Measurements from ENCODE around the gene PPP1R16B.

Gene PPP1R16B

DNA sequence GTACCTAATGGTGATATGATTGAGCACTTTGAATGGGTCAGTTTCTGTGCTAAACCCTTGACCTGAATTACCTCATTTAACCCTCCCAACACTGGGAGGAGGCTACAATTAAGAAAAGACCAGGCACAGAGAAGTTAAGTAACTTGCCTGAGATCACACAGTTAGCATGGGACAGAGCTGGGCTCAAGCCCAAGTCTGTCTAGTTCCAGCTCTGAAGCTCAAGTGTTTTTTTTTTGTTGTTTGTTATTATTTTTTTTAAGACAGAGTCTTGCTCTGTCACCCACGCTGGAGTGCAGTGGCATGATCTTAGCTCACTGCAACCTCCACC, 124.7 kb downstream of the PPP1R16B start:
- DNase-seq = no peak
- Mint-ChIP-seq H3K27me3 (no peaks in the 10 kb centered on the region), H3K9me3 (no peaks in the 10 kb centered on the region), H3K4me3 (no peak overlapping the region), H3K27ac (no peak overlapping the region), H3K36me3 (peaks cover 24% of the 10 kb centered on the region), H3K4me1 (peaks cover 51% of the 10 kb centered on the region)
- CTCF ChIA-PET = interaction anchor here (0.9 to 6.9 kb wide), 3 partner anchors 34 to 119 kb away, joined by 3 to 54 read pairs (median 4); no protein-coding TSS in a partner anchor

DNA sequence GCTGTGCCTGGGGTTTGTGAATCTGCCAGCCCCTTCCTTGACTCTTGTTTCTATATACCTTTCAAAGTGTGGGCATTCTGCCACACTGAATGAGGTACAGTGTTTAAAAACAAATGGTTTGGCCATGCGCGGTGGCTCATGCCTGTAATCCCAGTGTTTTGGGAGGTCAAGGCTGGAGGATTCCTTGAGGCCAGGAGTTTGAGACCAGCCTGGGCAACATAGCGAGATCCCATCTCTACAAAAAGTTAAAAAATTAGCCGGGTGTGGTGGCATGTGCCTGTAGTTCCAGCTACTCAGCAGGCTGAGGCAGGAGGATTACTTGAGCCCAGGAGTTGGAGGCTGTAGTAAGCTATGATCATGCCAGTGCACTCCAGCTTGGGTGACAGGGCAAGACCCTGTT, 126.5 kb downstream of the PPP1R16B start:
- peaks cover 47% of the 10 kb centered on the region for H3K4me1 Mint-ChIP-seq
- no peak overlapping the region for H3K27ac Mint-ChIP-seq
- H3K27me3 Mint-ChIP-seq = no peaks in the 10 kb centered on the region
- no peak overlapping the region for H3K4me3 Mint-ChIP-seq
- H3K9me3 Mint-ChIP-seq = no peaks in the 10 kb centered on the region
- CTCF ChIA-PET = interaction anchor here (1.1 kb wide), 1 partner anchor 116 kb away, joined by 3 read pairs; no protein-coding TSS in a partner anchor
- H3K36me3 Mint-ChIP-seq = peaks cover 28% of the 10 kb centered on the region
- DNase-seq = no peak

DNA sequence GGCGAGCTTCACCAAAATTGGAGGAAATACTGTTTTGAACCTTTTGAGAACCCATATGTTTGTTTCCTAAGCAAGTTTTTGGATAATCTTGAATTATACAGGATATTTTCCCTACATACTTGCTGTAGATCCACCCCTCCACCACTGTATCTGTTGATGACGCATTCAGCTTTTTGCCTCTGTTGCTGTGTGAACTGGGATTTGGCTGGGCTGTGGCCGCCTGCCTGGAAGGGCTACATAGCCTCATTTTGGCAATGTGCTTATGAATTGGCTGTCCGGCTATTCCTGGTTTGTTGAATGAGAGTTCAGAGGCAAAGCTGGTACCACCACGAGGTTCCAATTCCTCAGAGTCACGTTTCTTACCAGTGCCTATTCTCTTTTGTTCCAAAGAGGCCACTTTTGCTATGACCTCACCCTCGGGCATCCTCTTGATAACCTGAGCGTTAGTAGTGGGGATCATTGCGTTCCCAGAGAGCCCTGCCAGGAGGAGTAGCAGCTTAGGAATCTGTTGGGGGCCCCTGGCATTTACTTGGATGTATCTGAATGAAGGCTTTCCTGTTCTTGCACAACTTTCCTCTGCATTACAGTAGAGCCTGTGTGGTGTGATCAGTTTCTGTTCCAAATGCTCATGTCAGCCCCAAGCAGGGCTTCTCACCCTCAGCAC, 127.1 kb downstream of the PPP1R16B start:
- Mint-ChIP-seq H3K27me3 (no peaks in the 10 kb centered on the region), H3K4me1 (peaks cover 45% of the 10 kb centered on the region), H3K36me3 (peaks cover 28% of the 10 kb centered on the region), H3K27ac (no peak overlapping the region), H3K9me3 (no peaks in the 10 kb centered on the region), H3K4me3 (no peak overlapping the region)
- CTCF ChIA-PET = interaction anchor here (1.1 kb wide), 1 partner anchor 115 kb away, joined by 3 read pairs; no protein-coding TSS in a partner anchor
- no peak for DNase-seq

DNA sequence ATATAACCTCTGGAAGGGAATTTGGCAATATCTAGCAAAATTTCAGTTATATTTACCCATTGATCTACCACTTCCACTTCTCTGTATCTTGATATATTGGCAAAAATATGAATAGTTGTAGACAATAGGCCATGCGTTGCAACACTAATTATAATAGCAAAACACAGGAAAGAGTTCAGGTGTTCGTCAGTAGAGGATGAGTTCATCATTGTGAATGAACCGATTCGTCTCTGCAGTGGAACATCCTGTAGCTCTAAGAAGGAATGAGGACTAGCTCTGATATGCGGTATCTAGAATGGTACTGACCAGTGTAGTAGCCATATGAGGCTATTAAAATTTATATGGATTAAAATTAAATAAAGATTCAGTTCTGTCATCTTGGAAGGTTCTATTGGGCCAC, 129.0 kb downstream of the PPP1R16B start:
- no peak for DNase-seq
- Mint-ChIP-seq H3K27ac (no peak overlapping the region), H3K9me3 (no peaks in the 10 kb centered on the region), H3K36me3 (peaks cover 28% of the 10 kb centered on the region), H3K4me3 (no peak overlapping the region), H3K4me1 (peaks cover 27% of the 10 kb centered on the region), H3K27me3 (no peaks in the 10 kb centered on the region)
- CTCF ChIA-PET = interaction anchor here (1.3 kb wide), 1 partner anchor 63 kb away, joined by 5 read pairs; no protein-coding TSS in a partner anchor

DNA sequence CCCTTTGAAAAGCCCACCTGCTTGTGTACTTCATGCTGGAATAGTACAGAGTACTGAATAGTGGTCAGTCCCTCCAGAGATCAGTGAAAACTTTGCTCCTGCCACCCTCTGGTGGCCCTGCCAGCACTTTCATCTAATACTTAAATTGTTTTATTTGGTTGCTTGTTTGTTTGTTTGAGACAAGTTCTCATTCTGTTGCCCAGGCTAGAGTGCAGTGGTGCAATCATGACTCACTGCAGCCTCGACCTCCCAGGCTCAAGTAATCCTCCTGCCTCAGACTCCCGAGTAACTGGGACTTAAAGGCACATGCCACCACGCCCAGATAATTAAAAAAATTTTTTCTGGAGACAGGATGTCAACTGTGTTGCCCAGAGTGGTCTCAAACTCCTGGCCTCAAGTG, 129.8 kb downstream of the PPP1R16B start:
- CTCF ChIA-PET = interaction anchor here (0.6 kb wide), 1 partner anchor 872 kb away, joined by 3 read pairs; no protein-coding TSS in a partner anchor
- no peak for DNase-seq

DNA sequence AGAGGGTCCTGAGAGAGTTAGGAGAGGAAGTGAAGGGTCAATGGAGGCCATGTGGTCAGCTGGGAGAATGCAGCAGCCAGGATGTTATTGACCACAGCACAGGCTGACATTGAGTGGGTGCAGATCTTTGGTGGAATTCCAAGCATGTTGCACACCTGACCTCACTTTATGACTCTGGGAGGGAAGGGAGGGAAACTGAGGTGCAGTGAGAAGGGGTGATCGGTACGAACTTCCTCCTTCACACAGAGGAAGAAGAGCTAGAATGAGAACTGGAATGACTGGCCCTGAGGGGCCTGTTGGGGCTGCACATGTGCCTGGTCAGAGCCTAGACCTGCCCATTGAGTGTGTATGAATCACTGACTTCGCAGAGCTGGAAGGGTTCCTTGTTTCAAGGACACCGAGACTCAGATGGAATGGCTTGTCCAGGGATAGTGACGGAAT, 130.5 kb downstream of the PPP1R16B start:
- no peak for DNase-seq
- H3K27me3 Mint-ChIP-seq = no peaks in the 10 kb centered on the region
- no peaks in the 10 kb centered on the region for H3K9me3 Mint-ChIP-seq
- H3K4me3 Mint-ChIP-seq = no peak overlapping the region
- peaks cover 28% of the 10 kb centered on the region for H3K36me3 Mint-ChIP-seq
- H3K4me1 Mint-ChIP-seq = peaks cover 17% of the 10 kb centered on the region
- CTCF ChIA-PET = interaction anchor here (0.6 to 1.5 kb wide), 3 partner anchors 26 to 873 kb away, joined by 3 to 5 read pairs (median 3); partner anchors contain the start of gene DHX35
- no peak overlapping the region for H3K27ac Mint-ChIP-seq

More for the DNA sequence above, 129.8 kb downstream of the PPP1R16B start:
- no peak overlapping the region for H3K4me3 Mint-ChIP-seq
- H3K9me3 Mint-ChIP-seq = no peaks in the 10 kb centered on the region
- no peaks in the 10 kb centered on the region for H3K27me3 Mint-ChIP-seq
- peaks cover 24% of the 10 kb centered on the region for H3K4me1 Mint-ChIP-seq
- peaks cover 28% of the 10 kb centered on the region for H3K36me3 Mint-ChIP-seq
- H3K27ac Mint-ChIP-seq = no peak overlapping the region

DNA sequence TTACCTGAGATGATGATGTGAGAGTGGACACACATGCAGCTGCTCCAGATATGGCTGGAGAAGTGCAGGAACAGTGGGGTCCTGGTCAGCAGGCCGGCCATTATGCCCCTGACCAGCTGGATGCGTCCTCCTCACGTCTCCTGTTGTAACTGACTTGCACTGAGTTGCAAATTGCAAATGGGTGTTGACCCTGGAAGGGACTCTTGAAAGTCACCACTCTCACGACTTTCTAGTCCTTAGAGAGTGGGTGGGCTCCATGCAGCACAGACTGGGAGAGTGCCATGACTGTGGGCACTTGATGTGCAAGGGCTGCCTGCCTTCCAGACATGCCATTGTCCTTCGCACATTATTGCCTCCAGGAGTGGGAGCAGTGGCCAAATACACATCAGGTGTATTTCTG, 131.5 kb downstream of the PPP1R16B start:
- Mint-ChIP-seq H3K9me3 (no peaks in the 10 kb centered on the region), H3K4me3 (no peak overlapping the region), H3K36me3 (peaks cover 33% of the 10 kb centered on the region), H3K4me1 (peaks cover 13% of the 10 kb centered on the region), H3K27me3 (no peaks in the 10 kb centered on the region), H3K27ac (no peak overlapping the region)
- CTCF ChIA-PET = interaction anchor here (1.1 to 1.5 kb wide), 2 partner anchors 25 to 112 kb away, joined by 3 to 5 read pairs; partner anchors contain the start of gene DHX35
- DNase-seq = no peak

DNA sequence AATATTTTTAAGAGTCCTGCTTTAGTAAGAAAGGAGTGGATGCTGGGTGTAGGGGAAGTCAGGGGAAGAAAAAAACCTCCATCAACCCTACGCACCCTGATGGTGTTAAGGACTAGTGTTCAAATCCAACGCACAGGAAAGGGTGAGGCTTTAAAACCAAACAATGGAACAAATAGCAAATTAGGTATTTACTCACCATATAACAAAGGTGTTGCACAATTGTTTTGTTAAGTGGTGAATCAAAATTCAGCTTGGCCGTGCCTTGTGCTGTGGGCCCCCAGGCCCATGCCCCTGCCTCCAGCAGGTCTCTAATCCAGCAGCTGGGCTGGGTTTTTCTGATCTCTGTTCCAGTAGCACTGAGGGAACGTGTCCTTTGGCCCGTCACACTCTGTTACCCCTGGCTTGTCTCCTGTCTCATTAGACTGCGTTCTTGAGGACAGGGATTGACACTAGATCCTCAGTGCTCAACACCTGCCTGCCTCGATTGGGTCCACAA, 132.5 kb downstream of the PPP1R16B start:
- no peak overlapping the region for H3K4me3 Mint-ChIP-seq
- CTCF ChIA-PET = no interaction called here
- DNase-seq = no peak
- H3K36me3 Mint-ChIP-seq = peaks cover 40% of the 10 kb centered on the region
- H3K4me1 Mint-ChIP-seq = peaks cover 9% of the 10 kb centered on the region
- H3K27ac Mint-ChIP-seq = no peak overlapping the region
- H3K9me3 Mint-ChIP-seq = no peaks in the 10 kb centered on the region
- H3K27me3 Mint-ChIP-seq = no peaks in the 10 kb centered on the region

DNA sequence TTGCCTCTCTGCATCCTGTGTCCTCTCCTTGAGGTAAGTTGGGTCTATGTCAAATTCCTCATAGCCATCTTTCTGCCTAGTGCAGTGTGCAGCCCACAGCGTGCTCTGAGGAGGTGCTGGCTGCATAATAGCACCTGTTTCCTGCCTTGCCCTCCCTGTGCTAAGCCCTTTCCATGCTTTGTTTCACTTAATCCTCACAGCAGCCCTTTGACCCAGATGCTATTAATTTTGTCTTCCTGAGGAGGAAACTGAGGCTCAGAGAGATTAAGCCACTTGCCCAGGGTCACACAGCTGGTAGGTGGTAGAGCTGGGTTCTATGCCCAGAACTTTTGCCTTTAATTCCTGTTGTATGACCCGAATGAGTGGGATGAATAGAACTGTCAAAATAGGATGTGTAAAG, 134.2 kb downstream of the PPP1R16B start:
- DNase-seq = no peak
- CTCF ChIA-PET = no interaction called here
- no peak overlapping the region for H3K27ac Mint-ChIP-seq

DNA sequence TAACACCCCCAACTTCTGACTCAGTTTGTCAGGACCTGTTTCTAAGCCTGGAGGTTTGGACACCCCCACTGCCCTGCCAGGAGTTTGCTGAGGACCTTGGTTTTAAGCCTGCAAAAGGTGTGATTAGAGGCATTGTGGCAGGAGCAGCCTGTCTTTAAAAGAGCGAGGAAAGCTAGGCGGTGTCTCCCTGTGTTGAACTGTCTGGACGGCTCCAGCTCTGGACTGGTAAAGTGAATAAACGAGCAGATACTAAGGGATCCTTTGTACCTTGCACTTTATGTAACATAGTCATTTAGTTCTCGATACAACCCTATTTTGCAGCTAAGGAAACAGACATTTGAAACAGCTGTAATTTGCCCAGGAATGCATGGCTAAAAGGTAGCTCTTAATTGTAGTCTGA, 135.1 kb downstream of the PPP1R16B start:
- Mint-ChIP-seq H3K36me3 (peaks cover 50% of the 10 kb centered on the region), H3K4me1 (peaks cover 4% of the 10 kb centered on the region), H3K27me3 (no peaks in the 10 kb centered on the region), H3K27ac (no peak overlapping the region), H3K4me3 (no peak overlapping the region), H3K9me3 (no peaks in the 10 kb centered on the region)
- no peak for DNase-seq
- CTCF ChIA-PET = no interaction called here

More for the DNA sequence above, 134.2 kb downstream of the PPP1R16B start:
- H3K9me3 Mint-ChIP-seq = no peaks in the 10 kb centered on the region
- H3K4me1 Mint-ChIP-seq = peaks cover 6% of the 10 kb centered on the region
- H3K27me3 Mint-ChIP-seq = no peaks in the 10 kb centered on the region
- H3K36me3 Mint-ChIP-seq = peaks cover 46% of the 10 kb centered on the region
- no peak overlapping the region for H3K4me3 Mint-ChIP-seq

DNA sequence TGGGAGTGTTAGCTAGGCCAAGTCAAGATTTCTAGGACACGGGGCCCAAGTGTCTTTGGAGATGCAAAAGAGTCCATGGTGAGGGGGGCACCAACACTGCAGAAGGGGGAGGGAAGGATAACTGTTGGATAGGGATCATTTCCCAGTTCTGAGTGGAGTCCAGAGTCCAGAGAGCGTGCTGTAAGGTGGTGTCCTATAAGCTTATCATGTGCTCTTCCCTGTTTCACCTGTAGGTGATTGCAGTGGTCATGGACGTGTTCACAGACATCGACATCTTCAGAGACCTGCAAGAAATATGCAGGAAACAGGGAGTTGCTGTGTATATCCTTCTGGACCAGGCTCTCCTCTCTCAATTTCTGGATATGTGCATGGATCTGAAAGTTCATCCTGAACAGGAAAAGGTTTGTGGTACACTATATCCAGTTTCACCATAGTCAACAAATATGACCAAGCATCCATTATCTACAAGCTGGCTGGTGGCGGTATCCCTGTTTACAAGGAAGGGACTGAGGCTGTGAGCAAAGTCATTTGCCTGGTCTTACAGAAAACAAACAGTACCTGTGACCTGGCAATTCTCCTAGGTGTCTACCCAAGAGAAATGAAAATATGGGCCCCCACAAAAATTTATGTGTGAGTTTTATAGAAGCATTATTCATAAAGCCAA, 136.4 kb downstream of the PPP1R16B start:
- Mint-ChIP-seq H3K36me3 (peaks cover 55% of the 10 kb centered on the region), H3K9me3 (no peaks in the 10 kb centered on the region), H3K27ac (peak overlapping the region; percentile 65), H3K27me3 (no peaks in the 10 kb centered on the region), H3K4me3 (no peak overlapping the region), H3K4me1 (peaks cover 4% of the 10 kb centered on the region)
- CTCF ChIA-PET = no interaction called here
- DNase-seq = no peak

DNA sequence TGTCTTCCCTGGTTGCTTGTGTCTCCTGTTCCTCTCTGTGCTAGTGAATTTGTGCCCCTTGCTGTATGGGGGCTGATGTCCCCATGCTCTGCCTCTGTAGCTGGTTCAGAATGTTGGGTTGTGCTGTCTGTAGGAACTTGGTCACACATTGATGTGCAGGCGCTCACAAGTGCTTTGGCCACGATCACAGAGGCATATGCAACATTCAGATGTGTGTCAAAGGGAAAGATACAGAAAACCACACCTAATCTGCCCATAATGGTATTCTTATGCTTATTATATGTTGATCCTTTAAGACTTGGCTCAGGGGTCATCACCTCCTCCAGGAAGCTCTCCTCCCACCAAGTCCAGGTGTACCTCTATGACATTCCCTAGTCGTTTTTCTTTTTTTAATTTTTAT, 139.5 kb downstream of the PPP1R16B start:
- CTCF ChIA-PET = no interaction called here
- H3K36me3 Mint-ChIP-seq = peaks cover 67% of the 10 kb centered on the region
- no peak for DNase-seq
- no peaks in the 10 kb centered on the region for H3K27me3 Mint-ChIP-seq
- H3K27ac Mint-ChIP-seq = no peak overlapping the region
- no peak overlapping the region for H3K4me3 Mint-ChIP-seq
- H3K4me1 Mint-ChIP-seq = no peaks in the 10 kb centered on the region
- H3K9me3 Mint-ChIP-seq = no peaks in the 10 kb centered on the region

DNA sequence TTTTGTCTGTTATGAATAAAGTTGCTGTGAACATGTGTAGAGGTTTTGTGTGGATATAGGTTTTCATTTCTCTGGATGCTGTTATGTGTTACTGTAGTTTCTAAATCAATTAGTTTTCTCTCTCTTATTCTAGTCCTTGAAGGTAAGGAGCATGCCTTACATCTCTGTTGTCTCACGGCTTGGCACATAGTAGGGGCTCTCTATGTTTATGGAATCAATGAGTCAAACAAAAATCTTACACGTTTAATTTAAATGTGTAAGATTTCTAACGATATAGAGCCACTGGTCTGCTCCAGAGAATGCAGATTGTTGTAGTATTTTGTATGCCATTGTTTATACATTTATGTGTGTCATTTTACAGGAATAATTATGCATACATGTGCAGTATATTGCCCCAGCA, 141.3 kb downstream of the PPP1R16B start:
- no peak overlapping the region for H3K27ac Mint-ChIP-seq
- no peak for DNase-seq
- no peaks in the 10 kb centered on the region for H3K9me3 Mint-ChIP-seq
- H3K4me1 Mint-ChIP-seq = no peaks in the 10 kb centered on the region
- H3K36me3 Mint-ChIP-seq = peaks cover 68% of the 10 kb centered on the region
- no peak overlapping the region for H3K4me3 Mint-ChIP-seq
- no peaks in the 10 kb centered on the region for H3K27me3 Mint-ChIP-seq
- CTCF ChIA-PET = no interaction called here

DNA sequence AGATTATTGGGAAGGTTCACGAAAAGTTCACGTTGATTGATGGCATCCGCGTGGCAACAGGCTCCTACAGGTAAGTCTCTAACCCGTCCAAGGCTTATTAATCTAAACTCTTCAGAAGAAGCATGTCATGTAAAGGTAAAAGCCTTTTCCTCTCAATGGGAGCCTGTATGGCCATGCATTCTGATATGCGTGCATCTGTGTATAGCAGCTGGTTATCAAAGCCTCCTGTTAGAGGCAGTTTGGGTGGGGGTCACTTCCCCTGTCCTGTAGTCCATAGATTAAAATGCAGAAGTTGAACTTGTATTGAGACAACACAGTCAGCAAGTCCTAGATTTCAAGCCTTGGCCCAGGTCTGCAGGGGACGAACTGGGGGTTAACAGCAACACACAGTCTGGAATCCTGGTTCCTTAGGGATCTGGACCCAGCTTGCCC, 142.4 kb downstream of the PPP1R16B start:
- H3K4me1 Mint-ChIP-seq = no peaks in the 10 kb centered on the region
- no peak overlapping the region for H3K27ac Mint-ChIP-seq
- H3K36me3 Mint-ChIP-seq = peaks cover 65% of the 10 kb centered on the region
- H3K9me3 Mint-ChIP-seq = no peaks in the 10 kb centered on the region
- H3K4me3 Mint-ChIP-seq = no peak overlapping the region
- DNase-seq = no peak
- H3K27me3 Mint-ChIP-seq = no peaks in the 10 kb centered on the region
- CTCF ChIA-PET = no interaction called here

DNA sequence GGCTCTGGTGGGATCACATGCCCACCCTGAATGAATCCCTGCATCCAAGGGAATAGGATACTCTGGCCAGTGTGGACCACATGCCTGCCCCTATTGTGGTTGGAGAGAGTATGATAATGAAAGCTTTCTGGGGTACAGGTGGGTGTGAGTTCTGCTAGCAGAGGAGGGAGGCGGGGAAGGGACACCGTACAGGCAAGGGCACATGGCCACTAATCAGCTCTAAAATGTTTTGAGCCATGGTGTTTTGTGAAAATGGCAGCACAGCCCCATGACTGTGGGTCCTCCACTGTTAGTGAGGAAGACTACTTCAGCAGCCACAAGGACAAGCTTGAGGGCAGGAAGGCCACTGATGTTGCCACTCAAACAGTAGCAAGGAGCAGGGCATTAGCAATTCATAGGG, 144.8 kb downstream of the PPP1R16B start:
- H3K27me3 Mint-ChIP-seq = no peaks in the 10 kb centered on the region
- H3K4me3 Mint-ChIP-seq = no peak overlapping the region
- no peak overlapping the region for H3K27ac Mint-ChIP-seq
- CTCF ChIA-PET = interaction anchor here (1.6 kb wide), 1 partner anchor 100 kb away, joined by 5 read pairs; no protein-coding TSS in a partner anchor
- H3K36me3 Mint-ChIP-seq = peaks cover 64% of the 10 kb centered on the region
- H3K9me3 Mint-ChIP-seq = no peaks in the 10 kb centered on the region
- no peaks in the 10 kb centered on the region for H3K4me1 Mint-ChIP-seq
- DNase-seq = no peak
